ENCODE results near the gene AGTRAP. TPM values are rescaled to one million over a fixed set of nuclear protein-coding genes. Genes with fewer than 3 reads are reported as not detected.

The AGTRAP gene
- total RNA-seq, 2 experiments from 2014 or later, result 13.2 to 13.3 TPM

- Mint-ChIP-seq H3K27me3 (no peaks in the 10 kb centered on the region), H3K9me3 (ENCODE audit: low read depth) (no peaks in the 10 kb centered on the region), H3K4me3 (no peak overlapping the region), H3K27ac (no peak overlapping the region), H3K36me3 (ENCODE audit: low read depth) (peaks cover 28% of the 10 kb centered on the region), H3K4me1 (peaks cover 7% of the 10 kb centered on the region)
- intact Hi-C loops (cut with DNase I, micrococcal nuclease), result no loop called here
- DNase-seq, result no peak
- no peak for ATAC-seq
- CTCF ChIA-PET, result interaction anchor here (0.5 to 1.3 kb wide), 3 partner anchors 9 to 909 kb away, joined by 3 to 6 read pairs (median 4); partner anchors contain the start of genes CLCN6 and MTHFR
- POLR2A ChIA-PET, result interaction anchor here (0.7 kb wide), 1 partner anchor 128 kb away, joined by 3 read pairs; no protein-coding TSS in a partner anchor
These were observed 61.7 kb downstream of the AGTRAP start for GRCh38 chr1:11797525-11798216.

DNA sequence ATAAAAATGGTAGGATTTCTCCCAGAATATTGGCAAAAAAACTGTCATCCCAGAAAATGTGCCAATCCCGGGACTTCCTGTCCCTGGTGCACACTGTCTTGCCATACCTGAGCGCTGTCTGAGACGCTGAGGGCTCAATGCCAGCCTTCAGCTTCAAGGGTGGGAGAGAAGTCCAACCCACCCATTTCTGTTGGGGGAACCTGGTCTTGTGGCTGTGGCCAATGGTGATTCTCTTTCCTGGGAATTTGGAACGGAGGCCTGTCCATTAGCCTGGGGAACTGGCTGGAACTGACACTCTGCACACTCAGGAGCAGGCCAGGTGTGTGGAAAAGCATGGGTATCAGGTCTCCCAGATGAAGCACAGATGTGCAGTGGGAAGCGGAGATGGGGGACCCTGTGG, 63.2 kb downstream of the AGTRAP start:
- no peak overlapping the region for H3K27ac Mint-ChIP-seq
- no peaks in the 10 kb centered on the region for H3K27me3 Mint-ChIP-seq
- H3K36me3 Mint-ChIP-seq (ENCODE audit: low read depth), result peaks cover 30% of the 10 kb centered on the region
- peaks cover 21% of the 10 kb centered on the region for H3K4me1 Mint-ChIP-seq
- H3K9me3 Mint-ChIP-seq (ENCODE audit: low read depth), result no peaks in the 10 kb centered on the region
- ATAC-seq (no peak), DNase-seq (no peak)
- ChIA-PET CTCF (interaction anchor here (1.2 kb wide), 1 partner anchor 14 kb away, joined by 4 read pairs; no protein-coding TSS in a partner anchor), POLR2A (no interaction called here)
- intact Hi-C loops (cut with DNase I, micrococcal nuclease), result no loop called here
- H3K4me3 Mint-ChIP-seq, result no peak overlapping the region

GRCh38 chr1:11799896-11800295, 64.0 kb downstream of the AGTRAP start:
- ATAC-seq (no peak), DNase-seq (no peak)
- no peak overlapping the region for H3K27ac Mint-ChIP-seq
- peaks cover 27% of the 10 kb centered on the region for H3K36me3 Mint-ChIP-seq (ENCODE audit: low read depth)
- ChIA-PET CTCF (no interaction called here), POLR2A (no interaction called here)
- H3K27me3 Mint-ChIP-seq, result no peaks in the 10 kb centered on the region
- no peaks in the 10 kb centered on the region for H3K9me3 Mint-ChIP-seq (ENCODE audit: low read depth)
- H3K4me3 Mint-ChIP-seq, result no peak overlapping the region
- peaks cover 29% of the 10 kb centered on the region for H3K4me1 Mint-ChIP-seq
- intact Hi-C loops (cut with DNase I, micrococcal nuclease), result loop anchor here in 1 of 2 experiments (10.0 kb wide), 1 partner anchor 1325 kb away; the partner anchor contains the start of genes DFFA and PEX14

- POLR2A ChIA-PET, result no interaction called here
- no peak overlapping the region for H3K4me3 Mint-ChIP-seq
- peaks cover 24% of the 10 kb centered on the region for H3K36me3 Mint-ChIP-seq (ENCODE audit: low read depth)
- CTCF ChIA-PET, result no interaction called here
- H3K4me1 Mint-ChIP-seq, result peaks cover 33% of the 10 kb centered on the region
- DNase-seq (no peak), ATAC-seq (no peak)
- intact Hi-C loops (cut with DNase I, micrococcal nuclease), result loop anchor here in 1 of 2 experiments (10.0 kb wide), 1 partner anchor 1326 kb away; the partner anchor contains the start of genes DFFA and PEX14
- no peaks in the 10 kb centered on the region for H3K27me3 Mint-ChIP-seq
- H3K27ac Mint-ChIP-seq, result no peak overlapping the region
- no peaks in the 10 kb centered on the region for H3K9me3 Mint-ChIP-seq (ENCODE audit: low read depth)
These were observed 64.4 kb downstream of the AGTRAP start for GRCh38 chr1:11800391-11800755.

Other genes with a start within 250 kb of the AGTRAP start
- 1 to 10 TPM; 1.6 to 2.1 TPM for gene FBXO2, start 81.7 kb upstream of the AGTRAP start, total RNA-seq
- 10 to 100 TPM; 20.2 to 21.8 TPM for gene FBXO44, start 81.3 kb upstream of the AGTRAP start, total RNA-seq
- 10 to 100 TPM in 1 of 2 experiments, 1 to 10 TPM in 1; 10.0 to 12.0 TPM for gene FBXO6, start 71.9 kb upstream of the AGTRAP start, total RNA-seq
- gene MAD2L2, start 55.0 kb upstream of the AGTRAP start, total RNA-seq, result 10 to 100 TPM; 70.4 to 71.5 TPM
- gene DRAXIN, start 44.4 kb upstream of the AGTRAP start, total RNA-seq, result under 1 TPM; 0.02 to 0.04 TPM
- not detected for gene C1orf167, start 26.1 kb downstream of the AGTRAP start, total RNA-seq
- gene MTHFR, start 69.8 kb downstream of the AGTRAP start, total RNA-seq, result 10 to 100 TPM; 11.2 to 11.6 TPM
- 1 to 10 TPM; 9.4 to 9.5 TPM for gene CLCN6, start 70.1 kb downstream of the AGTRAP start, total RNA-seq
- not detected for gene NPPA, start 111.6 kb downstream of the AGTRAP start, total RNA-seq
- gene NPPB, start 122.8 kb downstream of the AGTRAP start, total RNA-seq, result not detected
- gene KIAA2013, start 190.3 kb downstream of the AGTRAP start, total RNA-seq, result 10 to 100 TPM; 21.0 to 23.1 TPM
- 10 to 100 TPM; 11.7 to 11.9 TPM for gene PLOD1, start 198.6 kb downstream of the AGTRAP start, total RNA-seq
- 10 to 100 TPM; 52.5 to 71.6 TPM for gene MFN2, start 244.3 kb downstream of the AGTRAP start, total RNA-seq

All from activated CD4-positive, alpha-beta T cell treated with anti-CD3 and anti-CD28 coated beads for 36 hours (primary cell).